Stimulated activated CD8-positive, alpha-beta memory T cell treated with anti-CD3 and anti-CD28 coated beads, Interleukin-7, amount 100 ng/mL, for 24 hours (primary cell): ENCODE measurements around the gene PKN2.

Experiments used
- DNase-seq: peaks from one replicate; pipeline ENCODE4 v3.0.0-alpha.2; 2020; ENCODE audit warnings: low read depth

PKN2 gene

DNA sequence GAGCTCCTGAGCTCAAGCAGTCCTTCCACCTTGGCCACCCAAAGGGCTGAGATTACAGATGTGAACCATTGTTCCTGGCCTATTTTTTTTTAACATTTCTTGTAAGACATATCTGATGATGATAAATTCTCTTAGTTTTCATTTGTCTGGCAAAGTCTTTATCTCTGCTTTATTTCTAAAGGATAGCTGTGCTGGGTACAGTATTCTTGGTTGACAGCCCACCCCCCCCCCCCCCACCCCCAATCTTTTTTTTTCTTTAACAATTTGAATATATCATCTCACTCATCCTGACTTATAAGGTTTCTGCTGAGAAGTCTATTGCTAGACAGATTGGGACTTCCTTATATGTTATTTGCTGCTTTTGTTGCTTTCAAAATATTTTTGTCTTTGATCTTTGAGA lies 51.3 kb downstream of the PKN2 start:
- no peak for DNase-seq

DNA sequence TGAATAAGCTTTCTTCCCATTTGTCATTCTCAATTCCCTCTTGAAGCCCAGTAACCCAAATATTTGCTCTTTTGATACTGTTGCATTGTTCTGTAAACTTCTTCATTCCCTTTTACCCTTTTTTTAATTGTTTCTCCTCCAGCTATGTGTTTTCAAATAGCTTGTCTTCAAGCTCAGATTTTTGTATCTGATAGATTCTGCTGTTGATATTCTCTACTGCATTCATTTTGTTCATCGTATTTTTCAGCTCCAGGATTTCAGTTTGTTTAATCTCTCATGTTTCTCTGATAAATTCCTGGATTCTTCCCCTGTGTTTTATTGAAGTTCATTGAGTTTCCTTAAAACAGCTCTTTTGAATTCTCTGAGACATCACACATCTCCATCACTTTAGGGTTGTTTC lies 51.8 kb downstream of the PKN2 start:
- no peak for DNase-seq

DNA sequence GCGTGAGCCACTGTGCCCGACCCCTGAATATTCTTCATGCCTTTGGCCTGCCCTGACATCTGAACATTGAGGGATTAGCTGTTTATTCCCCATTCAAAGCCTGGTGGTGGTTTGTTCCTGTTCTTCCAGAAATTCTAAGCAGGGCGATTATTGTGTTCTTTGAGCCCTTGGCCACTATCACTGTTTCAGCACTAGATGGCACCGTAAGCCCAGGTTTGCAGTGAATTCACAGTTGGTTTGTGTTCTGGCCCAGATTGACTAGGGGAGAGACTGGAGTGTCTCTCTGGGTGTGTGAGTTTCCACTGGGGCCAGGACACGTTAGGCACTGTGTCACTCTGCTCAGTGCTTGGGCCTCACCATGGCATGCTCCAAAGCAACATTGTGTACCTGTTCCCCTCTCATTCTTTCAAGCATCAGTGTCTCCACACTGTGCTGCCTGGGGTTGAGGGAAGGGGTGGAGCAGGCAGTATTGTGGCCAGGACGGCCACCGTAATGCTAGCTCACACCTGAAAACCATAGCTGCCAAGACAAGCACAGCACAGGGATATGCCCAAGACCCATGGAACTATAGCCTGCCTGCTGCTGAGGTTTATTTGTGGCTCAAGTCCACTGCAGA lies 52.7 kb downstream of the PKN2 start:
- no peak for DNase-seq

DNA sequence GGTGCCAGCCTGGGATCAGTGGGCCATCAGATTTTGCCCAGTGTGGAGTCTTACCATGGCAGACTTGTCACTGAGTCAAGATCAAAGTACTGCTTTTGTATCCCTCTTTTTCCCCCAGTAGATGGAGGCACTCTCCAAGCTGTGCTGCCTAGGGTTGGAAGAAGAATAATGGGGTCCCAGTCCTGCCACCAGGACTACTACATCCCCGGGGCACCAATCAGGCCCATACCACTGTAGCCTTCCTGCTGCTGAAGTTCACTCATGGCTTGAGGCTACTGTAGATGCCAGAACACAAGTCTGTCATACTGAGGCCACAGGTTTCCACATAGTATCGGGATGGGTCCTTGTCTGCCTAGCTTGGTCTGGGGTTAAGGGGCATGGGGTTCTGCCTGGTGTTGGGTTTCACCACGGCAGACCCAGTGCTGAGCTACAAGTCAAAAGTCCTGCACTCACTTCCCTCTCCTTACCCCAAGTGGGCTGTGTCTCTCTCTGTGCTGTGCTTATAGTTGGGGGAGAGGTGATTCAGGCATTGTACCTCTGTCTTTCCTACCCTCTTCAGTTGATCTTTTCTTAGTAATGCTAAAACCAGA lies 53.4 kb downstream of the PKN2 start:
- DNase-seq: no peak

DNA sequence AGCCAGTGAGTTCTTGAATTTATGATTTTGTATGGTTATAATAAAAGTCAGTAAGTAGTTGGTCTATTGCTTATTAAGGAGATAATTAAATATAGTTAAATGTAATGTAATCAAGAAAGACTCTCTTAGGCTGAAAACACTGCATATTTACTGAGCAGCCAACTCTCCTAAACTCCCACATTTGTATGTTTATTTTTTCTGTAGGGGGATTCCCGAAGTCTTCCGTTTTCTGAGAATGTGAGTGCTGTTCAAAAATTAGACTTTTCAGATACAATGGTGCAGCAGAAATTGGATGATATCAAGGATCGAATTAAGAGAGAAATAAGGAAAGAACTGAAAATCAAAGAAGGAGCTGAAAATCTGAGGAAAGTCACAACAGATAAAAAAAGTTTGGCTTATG lies 56.7 kb downstream of the PKN2 start:
- DNase-seq: no peak

DNA sequence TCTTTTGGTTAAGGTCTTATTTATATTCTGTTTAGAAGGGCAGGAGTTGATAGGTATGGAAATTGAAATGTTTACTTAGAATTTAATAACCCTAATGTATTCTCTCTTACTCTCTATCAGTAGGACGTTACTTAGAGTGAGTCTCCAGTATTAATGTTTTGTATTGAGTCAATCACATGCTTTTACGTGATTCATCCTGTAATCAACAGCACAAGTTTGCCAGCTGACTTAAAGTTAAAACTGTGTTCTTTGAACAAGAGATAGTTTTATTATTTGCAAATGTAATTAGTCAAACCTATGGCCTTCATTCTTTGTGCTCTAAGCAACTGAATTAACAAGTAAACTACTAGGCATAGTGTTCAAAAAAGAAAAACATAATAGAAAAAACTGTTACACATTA lies 57.3 kb downstream of the PKN2 start:
- DNase-seq: no peak

DNA sequence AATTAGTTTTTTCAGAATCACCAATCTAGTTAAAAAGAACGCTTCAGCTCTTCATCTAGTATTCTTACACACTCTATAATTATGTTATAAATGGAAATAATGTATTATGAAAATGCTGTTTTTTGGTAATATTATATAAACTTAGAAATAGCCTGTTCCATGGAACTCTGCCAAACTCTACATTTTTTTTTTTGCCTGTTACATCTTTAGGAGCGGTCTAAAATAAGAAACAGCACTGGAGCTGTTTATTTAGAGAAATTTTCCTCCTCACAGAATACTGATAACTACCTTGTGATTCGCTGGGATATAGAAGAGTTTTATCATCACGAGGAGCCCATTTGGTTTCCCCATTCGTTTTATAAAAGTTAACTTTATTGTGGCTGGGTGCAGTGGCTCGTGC lies 58.5 kb downstream of the PKN2 start:
- DNase-seq: no peak

DNA sequence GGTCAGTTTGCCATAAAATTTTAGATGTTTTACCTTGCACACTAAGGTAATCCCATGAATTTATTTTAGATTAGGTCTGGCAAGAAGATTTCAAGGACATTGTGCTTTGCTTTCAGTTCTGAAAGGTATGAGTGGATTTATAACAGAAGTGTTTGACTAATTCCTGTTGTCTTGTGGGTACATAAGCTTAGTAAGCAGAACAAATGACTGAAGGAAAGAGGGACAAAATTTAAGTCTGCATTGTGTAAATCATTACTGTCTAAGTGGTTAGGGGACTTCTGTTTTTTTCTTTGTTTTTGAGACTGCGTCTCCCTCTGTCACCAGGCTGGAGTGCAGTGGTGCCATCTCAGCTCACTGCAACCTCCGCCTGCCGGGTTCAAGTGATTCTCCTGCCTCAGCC lies 60.1 kb downstream of the PKN2 start:
- DNase-seq: no peak

DNA sequence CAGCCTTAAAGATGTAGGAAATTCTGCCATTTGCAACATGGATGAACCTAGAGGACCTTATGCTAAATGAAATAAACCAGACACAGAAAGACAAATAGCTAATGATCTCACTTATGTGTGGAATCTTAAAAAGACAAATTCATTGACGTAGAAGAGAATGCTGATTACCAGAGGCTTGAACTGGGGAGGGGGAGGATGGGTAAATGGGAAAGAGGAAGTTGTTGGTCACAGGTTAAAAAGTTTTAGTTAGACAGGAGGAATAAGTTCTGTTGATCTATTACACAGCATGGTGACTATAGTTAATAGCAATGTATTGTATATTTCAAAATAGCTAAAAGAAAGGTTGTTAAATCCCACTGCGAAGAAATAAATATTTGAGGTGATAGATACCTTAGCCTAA lies 62.8 kb downstream of the PKN2 start:
- DNase-seq: no peak

DNA sequence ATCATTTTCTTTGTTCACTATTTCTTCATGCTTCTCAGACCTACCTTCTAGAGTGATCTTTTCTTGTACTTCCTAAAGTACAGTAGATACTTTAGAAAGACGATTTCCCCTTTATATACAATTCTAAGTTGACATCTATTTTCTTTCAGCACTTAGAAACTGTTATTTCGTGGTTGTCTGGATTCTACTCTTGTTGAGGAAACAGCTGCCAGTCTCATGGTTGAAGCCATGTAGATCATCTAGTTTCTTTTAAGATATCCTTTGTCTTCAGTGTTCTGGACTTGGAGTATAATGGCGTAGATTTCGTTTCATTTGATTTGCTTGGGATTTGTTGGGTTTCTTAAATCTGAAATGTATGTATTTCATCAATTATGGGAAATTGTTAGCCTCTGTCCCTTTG lies 67.6 kb downstream of the PKN2 start:
- DNase-seq: no peak

DNA sequence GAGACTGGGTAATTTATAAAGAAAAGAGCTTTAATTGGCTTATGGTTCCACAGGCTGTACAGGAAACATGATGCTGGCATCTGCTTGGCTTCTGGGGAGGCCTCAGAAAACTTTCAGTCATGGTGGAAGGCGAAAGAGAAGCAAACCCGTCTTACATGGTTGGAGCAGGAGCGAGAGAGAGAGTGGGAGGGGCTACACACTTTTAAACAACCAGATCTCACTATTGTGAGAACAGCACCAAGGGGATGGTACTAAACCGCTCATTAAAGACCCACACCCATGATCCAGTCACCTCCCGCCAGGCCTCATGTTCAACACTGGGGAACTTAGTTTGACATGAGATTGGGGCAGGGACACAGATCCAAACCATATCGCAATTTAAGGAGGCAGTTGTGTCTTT lies 69.4 kb downstream of the PKN2 start:
- DNase-seq: no peak

DNA sequence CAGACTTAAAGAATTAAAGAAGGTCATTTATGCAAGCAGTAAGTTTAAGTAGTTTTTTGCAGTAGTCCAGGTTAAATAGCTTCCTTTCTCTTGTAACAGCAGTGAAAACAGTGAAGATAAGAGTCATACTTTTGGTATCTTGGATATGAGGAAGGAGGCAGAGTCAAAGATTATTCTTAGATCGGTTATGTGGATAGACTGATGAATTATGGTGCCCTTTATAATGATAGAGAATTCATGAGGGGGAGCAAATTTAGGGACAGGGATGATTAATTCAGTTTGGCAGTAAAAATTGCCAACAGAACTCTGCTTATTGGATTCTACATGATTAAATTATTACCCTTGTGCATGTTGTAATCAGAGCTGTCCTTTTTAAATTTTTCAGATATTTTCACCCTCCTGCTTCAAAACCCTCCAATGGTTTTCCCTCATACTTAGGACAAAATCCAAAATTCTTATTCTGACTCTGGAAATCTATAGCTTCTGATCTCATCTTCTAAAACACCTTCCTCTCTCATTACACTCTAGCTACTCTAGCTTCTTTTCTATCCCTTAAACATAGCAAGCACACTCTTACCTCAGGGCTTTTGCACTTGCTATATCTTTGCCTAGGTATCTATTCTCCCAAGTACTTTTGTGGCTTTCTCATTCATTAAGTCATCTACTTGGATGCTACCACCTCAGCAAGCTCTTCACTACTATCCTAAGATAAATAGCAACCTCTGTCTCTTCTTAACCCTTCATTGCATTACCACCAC lies 79.8 kb downstream of the PKN2 start:
- DNase-seq: no peak

DNA sequence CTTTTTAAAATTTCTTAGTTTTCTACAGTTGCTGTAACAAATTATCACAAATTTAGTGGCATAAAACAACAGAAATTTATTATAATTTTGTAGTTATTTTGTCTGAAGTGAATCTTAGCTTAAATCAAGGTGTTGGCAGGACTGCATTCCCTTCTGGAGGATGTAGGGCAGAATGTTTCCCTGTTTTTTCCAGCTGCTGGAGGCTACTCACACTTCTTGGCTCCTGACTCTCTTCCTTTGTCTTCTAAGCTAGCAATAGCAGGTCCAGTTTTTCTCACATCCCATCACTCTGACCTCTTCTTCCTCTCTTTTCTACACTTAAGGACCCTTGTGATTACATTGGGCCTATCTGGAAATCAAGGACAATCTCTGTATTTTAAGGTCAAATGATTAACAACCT lies 84.1 kb downstream of the PKN2 start:
- no peak for DNase-seq

DNA sequence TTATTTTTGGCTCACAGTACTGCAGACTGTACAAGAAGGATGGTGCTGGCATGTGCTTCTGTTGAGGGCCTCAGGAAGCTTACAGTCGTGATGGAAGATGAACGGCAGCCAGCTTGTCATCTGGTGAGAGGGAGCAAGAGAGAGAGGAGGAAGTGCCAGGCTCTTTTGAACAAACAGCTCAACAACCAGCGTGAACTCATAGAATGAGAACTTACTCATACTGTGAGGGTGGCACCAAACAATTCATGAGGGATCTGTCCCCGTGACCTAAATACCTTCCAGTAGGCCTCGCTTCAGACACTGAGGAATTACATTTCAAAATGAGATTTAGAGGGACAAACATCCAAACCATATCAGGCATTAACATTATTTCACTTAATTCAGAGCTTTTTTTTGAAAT lies 84.7 kb downstream of the PKN2 start:
- no peak for DNase-seq

DNA sequence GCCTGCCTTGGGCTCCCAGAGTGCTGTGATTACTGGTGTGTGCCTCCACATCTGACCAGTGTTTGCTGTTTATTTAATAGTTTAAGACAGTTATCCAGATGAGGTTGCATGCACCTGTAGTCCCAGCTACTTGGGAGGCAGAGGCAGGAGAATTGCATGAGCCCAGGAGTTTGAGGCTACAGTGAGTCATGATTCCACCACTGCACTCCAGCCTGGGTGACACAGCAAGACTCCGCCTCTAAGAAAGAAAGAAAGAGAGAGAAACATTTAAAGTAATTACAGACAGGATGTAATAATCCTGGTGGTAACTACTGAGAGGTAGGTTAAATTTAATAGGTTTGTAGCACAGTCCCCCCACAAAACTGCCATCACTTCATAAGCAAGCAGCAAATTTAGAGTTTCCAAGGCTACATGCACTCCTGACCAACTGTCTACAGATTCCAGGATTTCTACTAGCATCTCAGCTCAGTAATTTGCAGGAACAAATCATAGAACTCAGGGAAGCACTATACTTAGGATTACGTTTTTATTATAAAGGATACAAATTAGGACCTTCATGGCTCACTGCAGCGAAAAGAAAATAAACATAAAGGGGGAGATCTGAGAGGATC lies 89.6 kb downstream of the PKN2 start:
- no peak for DNase-seq

DNA sequence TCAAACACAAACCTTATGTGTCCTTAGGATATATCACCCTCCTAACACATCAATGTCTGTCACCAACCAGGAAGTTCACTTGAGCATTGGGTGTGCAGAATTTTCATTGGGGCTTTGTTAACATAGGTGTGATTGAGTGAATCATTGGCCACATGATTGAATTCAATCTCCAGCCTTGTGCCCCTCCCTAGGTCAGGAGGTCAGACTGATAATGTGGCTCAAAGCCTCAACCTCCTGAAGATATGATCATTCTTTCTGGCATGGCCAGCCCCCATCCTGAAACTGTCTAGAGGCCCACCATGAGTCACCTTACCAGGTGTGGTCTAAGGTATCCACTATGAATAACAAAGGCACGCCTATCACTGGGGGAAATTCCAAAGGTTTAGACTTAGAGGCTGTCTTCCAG lies 90.1 kb downstream of the PKN2 start:
- DNase-seq: no peak

DNA sequence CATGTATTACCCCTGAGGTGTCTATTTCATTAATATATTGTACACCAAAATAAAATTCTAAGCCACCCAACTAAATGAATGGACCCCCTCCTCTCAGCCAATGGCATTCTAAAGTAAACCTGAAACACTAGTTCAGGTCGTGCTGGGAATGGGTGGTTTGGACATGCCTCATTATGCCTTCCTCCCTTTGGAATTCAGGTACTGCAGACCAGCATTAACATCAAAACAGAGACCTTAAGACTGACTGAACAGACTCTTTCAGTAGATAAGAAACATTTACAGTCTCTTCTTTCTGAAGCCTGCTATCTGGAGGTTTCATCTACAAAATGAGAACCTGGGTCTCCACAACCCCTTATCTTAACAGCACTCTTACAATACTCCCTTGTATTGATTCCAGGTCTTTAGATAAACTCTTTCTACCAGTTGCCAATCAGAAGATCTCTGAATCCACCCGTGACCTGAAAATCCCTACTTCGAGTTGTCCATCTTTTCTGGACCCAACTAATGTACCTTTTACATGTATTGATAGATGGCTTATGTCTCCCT lies 93.6 kb downstream of the PKN2 start:
- no peak for DNase-seq

DNA sequence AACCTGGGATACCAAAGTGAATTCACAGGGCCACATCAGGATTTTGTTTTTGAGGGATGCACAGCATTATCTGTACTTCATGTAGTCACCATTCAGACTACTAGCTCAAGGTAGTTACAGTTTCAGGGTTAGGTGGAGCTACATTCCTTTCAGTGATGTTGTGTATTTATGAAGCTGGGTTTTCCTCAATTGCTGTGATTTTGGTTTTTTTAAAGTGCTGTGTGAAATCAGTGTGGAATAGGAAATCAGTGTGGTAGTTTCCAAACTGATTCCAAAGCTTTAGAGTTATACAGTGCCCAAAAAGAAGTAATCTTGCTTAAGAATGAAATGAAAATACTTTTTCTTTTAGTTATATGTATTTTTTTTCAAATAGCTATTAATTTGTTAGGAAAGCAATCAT lies 95.8 kb downstream of the PKN2 start:
- DNase-seq: no peak

DNA sequence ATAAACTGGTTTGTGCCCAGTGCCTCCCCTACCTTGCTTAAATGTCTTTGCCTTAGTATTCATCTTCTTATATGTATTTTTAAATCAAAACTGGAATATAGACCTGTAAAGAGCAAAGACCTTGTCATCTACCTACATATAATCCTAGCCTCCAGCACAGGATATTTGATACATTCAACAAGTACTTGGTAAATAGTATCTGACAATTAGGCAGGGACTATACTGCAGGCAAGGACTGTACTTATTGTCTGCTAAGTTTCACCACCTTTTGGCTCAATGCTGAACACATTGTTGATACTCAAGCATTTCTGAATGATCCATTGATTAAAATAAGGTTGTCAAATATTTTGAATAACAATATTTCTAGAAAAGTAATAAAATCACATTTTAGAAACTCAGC lies 96.4 kb downstream of the PKN2 start:
- DNase-seq: no peak

DNA sequence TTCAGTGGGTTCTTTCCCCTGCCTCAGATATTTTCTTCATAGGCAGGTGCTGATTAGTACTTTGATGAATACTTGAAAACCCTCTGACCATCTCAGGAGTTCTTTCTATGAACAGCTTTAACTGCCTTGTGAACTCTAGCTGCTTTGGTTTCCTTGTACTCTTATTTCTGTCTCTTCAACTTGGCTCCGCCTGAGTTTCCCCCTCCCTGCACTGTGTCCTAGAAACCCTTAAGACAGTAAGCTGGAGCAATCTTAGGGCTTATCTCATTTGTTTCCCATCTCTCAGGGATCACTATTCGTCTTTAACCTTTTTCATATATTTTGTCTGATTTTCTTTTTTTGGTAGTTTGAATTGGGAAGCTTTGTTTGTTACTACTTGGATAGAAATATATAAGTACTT lies 99.1 kb downstream of the PKN2 start:
- no peak for DNase-seq

DNA sequence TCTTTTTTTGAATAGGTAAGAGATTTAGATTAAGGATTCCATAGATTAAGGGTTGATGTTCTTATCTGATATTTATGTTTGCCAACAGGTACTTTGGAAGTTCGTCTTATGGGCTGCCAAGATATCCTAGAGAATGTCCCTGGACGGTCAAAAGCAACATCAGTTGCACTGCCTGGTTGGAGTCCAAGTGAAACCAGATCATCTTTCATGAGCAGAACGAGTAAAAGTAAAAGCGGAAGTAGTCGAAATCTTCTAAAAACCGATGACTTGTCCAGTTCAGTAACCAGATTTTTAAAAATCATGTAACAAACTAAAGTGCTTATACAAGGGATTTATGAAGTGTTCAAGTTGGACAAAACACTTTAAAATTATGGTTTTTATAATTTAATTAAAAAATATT lies 100.5 kb downstream of the PKN2 start:
- DNase-seq: no peak

DNA sequence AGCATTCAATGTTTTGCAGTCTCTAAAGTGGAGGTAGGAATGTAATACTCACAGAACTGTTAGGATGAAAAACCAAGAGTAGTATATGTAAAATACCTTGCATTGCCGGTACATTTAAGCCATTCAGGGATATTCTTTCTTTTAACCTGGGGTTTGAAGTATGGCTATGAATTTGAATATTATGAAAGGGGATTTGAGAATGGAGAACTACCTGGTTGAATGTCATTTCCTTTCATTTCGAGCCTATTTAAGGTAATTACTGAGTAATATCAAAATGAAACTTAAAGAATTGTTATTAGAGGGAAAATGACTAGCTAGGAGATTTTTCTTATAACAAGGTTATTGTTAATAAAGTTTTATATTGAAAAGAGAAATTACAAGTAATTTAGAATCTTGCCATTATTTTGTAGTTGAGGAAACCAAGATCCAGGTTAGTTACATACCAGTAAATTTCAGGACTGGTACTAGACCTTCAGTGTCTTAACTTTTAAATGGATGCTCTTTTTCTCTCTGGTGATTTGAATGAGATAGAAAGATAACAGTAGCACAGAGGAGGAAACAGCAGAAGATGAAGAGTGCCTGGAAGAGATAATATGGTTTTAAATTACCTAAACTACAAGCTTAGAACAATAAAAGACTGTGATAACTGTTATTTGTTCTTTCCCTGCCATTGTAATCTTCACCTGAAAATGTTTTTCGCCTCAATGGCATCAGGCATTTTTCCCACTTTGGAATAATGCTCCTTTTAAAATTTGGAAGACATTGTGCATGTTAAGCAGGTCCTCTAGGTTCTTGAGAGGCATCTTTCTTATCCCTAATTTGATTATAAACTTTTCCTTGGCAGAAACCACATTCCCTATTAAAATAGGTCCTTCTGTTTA lies 103.2 kb downstream of the PKN2 start:
- no peak for DNase-seq
